ENCODE data around the gene SLIT3. TPM values are rescaled to one million over a fixed set of nuclear protein-coding genes. Genes with fewer than 3 reads are reported as not detected.

Gene SLIT3
- polyA plus RNA-seq, 1 donor = 18.3 TPM

DNA sequence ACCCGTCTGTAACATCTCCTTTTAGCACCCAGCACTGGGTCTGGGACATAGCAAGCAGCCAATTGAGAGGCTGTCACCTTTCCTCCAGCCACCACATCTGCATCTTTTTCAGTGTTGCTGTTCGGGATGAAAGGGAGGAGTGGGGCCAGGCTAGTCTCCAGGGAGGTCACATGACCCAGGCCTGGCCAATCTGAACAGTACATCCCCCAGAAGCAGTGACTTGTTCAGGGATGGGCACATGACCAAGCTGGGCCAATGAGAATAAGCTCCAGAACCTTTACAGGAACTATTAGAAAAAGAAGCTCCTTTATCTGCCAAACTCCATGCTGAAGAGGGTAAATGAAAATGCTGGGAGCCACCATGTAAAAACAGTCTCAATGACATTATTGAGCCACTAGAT, 359.0 kb downstream of the SLIT3 start:
- DNase-seq = no peak
- H3K27me3 ChIP-seq (ENCODE audit: control insufficient read depth, insufficient read depth, low read length) = no peaks in the 10 kb centered on the region
- no CpG with 5 or more reads among the region's 2 CpGs for WGBS (ENCODE audit: insufficient coverage, low lambda C conversion rate)
- no peaks in the 10 kb centered on the region for H3K36me3 ChIP-seq (ENCODE audit: control insufficient read depth, insufficient read depth, low read length)
- no peak overlapping the region for H3K4me3 ChIP-seq (ENCODE audit: low read length)
- H3K4me1 ChIP-seq (ENCODE audit: control insufficient read depth, insufficient read depth, low read length) = no peaks in the 10 kb centered on the region
- no peak overlapping the region for H3K27ac ChIP-seq (ENCODE audit: low read length)
- no peaks in the 10 kb centered on the region for H3K9me3 ChIP-seq (ENCODE audit: control insufficient read depth, low read depth, low read length)

DNA sequence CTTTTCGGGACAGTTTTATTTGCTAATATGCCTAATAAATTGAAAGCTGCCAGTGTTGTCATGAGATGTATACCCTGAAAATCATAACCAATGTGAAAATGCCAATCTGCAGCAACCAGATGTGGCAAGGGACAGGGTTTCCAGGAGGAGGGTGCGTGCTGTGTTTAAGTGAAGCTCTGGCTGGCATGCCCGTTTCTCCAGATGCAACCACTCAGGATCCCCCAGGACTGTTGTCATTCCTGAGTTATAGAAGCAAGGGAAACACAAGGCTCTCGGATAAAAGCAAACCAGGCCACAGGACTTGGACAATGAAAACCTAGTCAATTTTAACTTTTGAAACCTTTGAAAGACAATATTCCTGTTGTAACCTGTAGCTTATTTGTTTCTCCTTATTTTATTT, 360.2 kb downstream of the SLIT3 start:
- WGBS (ENCODE audit: insufficient coverage, low lambda C conversion rate) = 80% methylated on average over 1 of the region's 4 CpGs
- Histone ChIP-seq H3K4me1 (ENCODE audit: control insufficient read depth, insufficient read depth, low read length) (no peaks in the 10 kb centered on the region), H3K27me3 (ENCODE audit: control insufficient read depth, insufficient read depth, low read length) (no peaks in the 10 kb centered on the region), H3K4me3 (ENCODE audit: low read length) (no peak overlapping the region), H3K9me3 (ENCODE audit: control insufficient read depth, low read depth, low read length) (no peaks in the 10 kb centered on the region), H3K36me3 (ENCODE audit: control insufficient read depth, insufficient read depth, low read length) (no peaks in the 10 kb centered on the region), H3K27ac (ENCODE audit: low read length) (no peak overlapping the region)
- DNase-seq = no peak

- Histone ChIP-seq H3K36me3 (ENCODE audit: control insufficient read depth, insufficient read depth, low read length) (no peaks in the 10 kb centered on the region), H3K4me1 (ENCODE audit: control insufficient read depth, insufficient read depth, low read length) (no peaks in the 10 kb centered on the region), H3K27ac (ENCODE audit: low read length) (no peak overlapping the region), H3K9me3 (ENCODE audit: control insufficient read depth, low read depth, low read length) (no peaks in the 10 kb centered on the region), H3K4me3 (ENCODE audit: low read length) (no peak overlapping the region), H3K27me3 (ENCODE audit: control insufficient read depth, insufficient read depth, low read length) (no peaks in the 10 kb centered on the region)
- no peak for DNase-seq
- 45% methylated on average over 4 of the region's 5 CpGs for WGBS (ENCODE audit: insufficient coverage, low lambda C conversion rate)
These were observed 360.9 kb downstream of the SLIT3 start for GRCh38 chr5:168939887-168940544.

DNA sequence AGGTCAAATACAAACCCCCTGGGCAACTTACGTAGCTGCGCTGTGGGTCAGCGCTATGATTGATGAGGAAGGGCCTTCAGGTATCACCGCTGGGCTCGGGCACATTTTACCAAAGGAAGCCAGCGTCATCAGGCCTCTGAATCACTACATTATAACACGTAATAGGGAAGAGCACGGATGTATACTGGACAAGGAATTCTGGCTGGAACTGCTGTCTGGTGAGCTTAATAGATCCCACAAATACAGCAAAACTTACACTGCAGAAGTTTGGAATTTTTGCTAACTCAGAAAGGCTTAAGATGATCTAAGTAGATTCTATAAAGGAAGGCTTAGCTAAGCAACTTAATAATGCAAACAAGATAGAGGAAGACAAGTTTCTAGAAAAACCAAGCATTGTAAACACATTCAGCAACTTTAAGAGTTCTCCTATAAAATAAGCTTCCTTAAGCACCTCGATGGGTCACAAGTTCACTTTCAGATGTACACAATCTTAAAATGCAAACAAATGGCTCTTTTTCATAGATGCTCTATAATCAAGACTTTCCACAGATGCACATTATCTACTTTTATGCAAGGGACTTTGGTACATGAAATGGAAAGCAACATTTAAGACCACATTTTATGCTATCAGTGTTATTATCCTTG, 361.7 kb downstream of the SLIT3 start:
- peak overlapping the region; percentile 47 for H3K27ac ChIP-seq (ENCODE audit: low read length)
- no peak overlapping the region for H3K4me3 ChIP-seq (ENCODE audit: low read length)
- H3K27me3 ChIP-seq (ENCODE audit: control insufficient read depth, insufficient read depth, low read length) = no peaks in the 10 kb centered on the region
- WGBS (ENCODE audit: insufficient coverage, low lambda C conversion rate) = no CpG with 5 or more reads among the region's 9 CpGs
- H3K36me3 ChIP-seq (ENCODE audit: control insufficient read depth, insufficient read depth, low read length) = no peaks in the 10 kb centered on the region
- peak in 1 of 2 donors; percentile 25 for DNase-seq
- no peaks in the 10 kb centered on the region for H3K9me3 ChIP-seq (ENCODE audit: control insufficient read depth, low read depth, low read length)
- no peaks in the 10 kb centered on the region for H3K4me1 ChIP-seq (ENCODE audit: control insufficient read depth, insufficient read depth, low read length)

- no peak overlapping the region for H3K27ac ChIP-seq (ENCODE audit: low read length)
- H3K4me3 ChIP-seq (ENCODE audit: low read length) = no peak overlapping the region
- no peaks in the 10 kb centered on the region for H3K9me3 ChIP-seq (ENCODE audit: control insufficient read depth, low read depth, low read length)
- H3K4me1 ChIP-seq (ENCODE audit: control insufficient read depth, insufficient read depth, low read length) = no peaks in the 10 kb centered on the region
- no CpG with 5 or more reads among the region's 7 CpGs for WGBS (ENCODE audit: insufficient coverage, low lambda C conversion rate)
- no peak for DNase-seq
- H3K36me3 ChIP-seq (ENCODE audit: control insufficient read depth, insufficient read depth, low read length) = no peaks in the 10 kb centered on the region
- H3K27me3 ChIP-seq (ENCODE audit: control insufficient read depth, insufficient read depth, low read length) = peaks cover 2% of the 10 kb centered on the region
These were observed 364.4 kb downstream of the SLIT3 start for GRCh38 chr5:168936511-168936910.

DNA sequence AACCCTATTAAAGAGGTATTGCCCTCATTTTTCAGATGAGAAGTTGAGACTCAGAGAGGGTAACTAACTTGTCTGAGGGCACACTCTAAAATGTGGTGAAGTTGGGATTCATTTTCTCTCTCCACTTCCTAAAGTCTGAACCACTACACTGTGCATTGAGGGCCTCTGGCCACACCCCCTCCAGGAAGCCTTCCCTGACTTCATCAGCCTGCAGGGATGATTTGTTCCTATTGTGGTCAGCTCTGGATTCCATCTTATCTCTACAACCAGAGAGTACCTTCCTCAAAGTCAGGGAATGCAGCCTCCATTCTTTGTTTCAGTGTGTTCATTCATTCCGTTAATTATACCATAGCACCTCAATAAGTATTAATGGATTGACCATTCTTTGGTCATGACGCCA, 365.8 kb downstream of the SLIT3 start:
- no peak for DNase-seq
- Histone ChIP-seq H3K4me1 (ENCODE audit: control insufficient read depth, insufficient read depth, low read length) (no peaks in the 10 kb centered on the region), H3K4me3 (ENCODE audit: low read length) (no peak overlapping the region), H3K27ac (ENCODE audit: low read length) (no peak overlapping the region), H3K27me3 (ENCODE audit: control insufficient read depth, insufficient read depth, low read length) (peaks cover 2% of the 10 kb centered on the region), H3K9me3 (ENCODE audit: control insufficient read depth, low read depth, low read length) (no peaks in the 10 kb centered on the region), H3K36me3 (ENCODE audit: control insufficient read depth, insufficient read depth, low read length) (no peaks in the 10 kb centered on the region)
- no CpG with 5 or more reads among the region's 2 CpGs for WGBS (ENCODE audit: insufficient coverage, low lambda C conversion rate)

DNA sequence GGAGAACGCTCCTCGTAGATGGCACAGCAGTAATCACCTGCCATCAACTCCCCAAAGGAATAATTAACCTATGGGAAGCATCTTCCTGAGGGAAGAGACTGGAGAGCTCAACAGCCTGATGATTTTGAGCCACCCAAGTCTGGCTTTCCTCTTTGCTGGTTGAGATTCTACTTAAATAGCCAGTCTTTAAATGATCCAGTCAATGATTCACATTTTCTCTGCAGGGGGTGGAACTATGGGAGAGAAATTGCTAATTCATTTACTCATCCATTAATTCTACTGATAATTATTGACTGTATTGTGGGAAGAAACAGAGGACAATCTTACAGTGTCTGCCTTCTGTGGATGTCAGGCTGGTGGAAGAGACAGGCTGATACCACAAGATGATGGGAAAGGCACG, 366.8 kb downstream of the SLIT3 start:
- Histone ChIP-seq H3K4me1 (ENCODE audit: control insufficient read depth, insufficient read depth, low read length) (no peaks in the 10 kb centered on the region), H3K27ac (ENCODE audit: low read length) (no peak overlapping the region), H3K27me3 (ENCODE audit: control insufficient read depth, insufficient read depth, low read length) (peaks cover 2% of the 10 kb centered on the region), H3K36me3 (ENCODE audit: control insufficient read depth, insufficient read depth, low read length) (no peaks in the 10 kb centered on the region), H3K9me3 (ENCODE audit: control insufficient read depth, low read depth, low read length) (no peaks in the 10 kb centered on the region), H3K4me3 (ENCODE audit: low read length) (no peak overlapping the region)
- no CpG with 5 or more reads among the region's 3 CpGs for WGBS (ENCODE audit: insufficient coverage, low lambda C conversion rate)
- no peak for DNase-seq

GRCh38 chr5:168932400-168933189, 368.3 kb downstream of the SLIT3 start:
- Histone ChIP-seq H3K9me3 (ENCODE audit: control insufficient read depth, low read depth, low read length) (no peaks in the 10 kb centered on the region), H3K36me3 (ENCODE audit: control insufficient read depth, insufficient read depth, low read length) (no peaks in the 10 kb centered on the region), H3K27ac (ENCODE audit: low read length) (no peak overlapping the region), H3K27me3 (ENCODE audit: control insufficient read depth, insufficient read depth, low read length) (peaks cover 2% of the 10 kb centered on the region), H3K4me1 (ENCODE audit: control insufficient read depth, insufficient read depth, low read length) (no peaks in the 10 kb centered on the region), H3K4me3 (ENCODE audit: low read length) (no peak overlapping the region)
- WGBS (ENCODE audit: insufficient coverage, low lambda C conversion rate) = no CpG with 5 or more reads among the region's 10 CpGs
- no peak for DNase-seq

- WGBS (ENCODE audit: insufficient coverage, low lambda C conversion rate) = no CpG with 5 or more reads among the region's 8 CpGs
- Histone ChIP-seq H3K4me3 (ENCODE audit: low read length) (no peak overlapping the region), H3K4me1 (ENCODE audit: control insufficient read depth, insufficient read depth, low read length) (no peaks in the 10 kb centered on the region), H3K27me3 (ENCODE audit: control insufficient read depth, insufficient read depth, low read length) (peaks cover 2% of the 10 kb centered on the region), H3K36me3 (ENCODE audit: control insufficient read depth, insufficient read depth, low read length) (no peaks in the 10 kb centered on the region), H3K27ac (ENCODE audit: low read length) (no peak overlapping the region), H3K9me3 (ENCODE audit: control insufficient read depth, low read depth, low read length) (no peaks in the 10 kb centered on the region)
- no peak for DNase-seq
These were observed 369.1 kb downstream of the SLIT3 start for GRCh38 chr5:168931638-168932345.

DNA sequence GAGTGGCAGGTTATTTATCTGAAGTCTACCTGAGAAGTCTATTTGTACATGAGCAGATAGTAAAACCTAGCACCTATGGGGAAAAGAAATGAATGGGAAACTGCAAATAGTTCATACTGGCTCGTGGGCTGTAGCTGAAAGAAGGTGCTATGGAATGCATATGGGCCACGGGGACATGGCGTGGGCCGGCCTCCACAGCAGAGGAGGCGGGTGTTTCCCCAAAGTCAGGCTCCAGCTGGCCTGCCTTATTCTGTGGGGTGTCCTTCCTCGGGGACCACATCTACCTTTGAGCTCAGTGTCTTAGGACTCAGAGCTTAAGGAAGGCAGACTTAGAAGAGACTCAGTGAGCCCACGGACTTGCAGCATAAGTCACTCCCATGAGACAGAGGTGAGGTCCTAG, 371.3 kb downstream of the SLIT3 start:
- DNase-seq = no peak
- Histone ChIP-seq H3K36me3 (ENCODE audit: control insufficient read depth, insufficient read depth, low read length) (no peaks in the 10 kb centered on the region), H3K9me3 (ENCODE audit: control insufficient read depth, low read depth, low read length) (no peaks in the 10 kb centered on the region), H3K27ac (ENCODE audit: low read length) (no peak overlapping the region), H3K4me3 (ENCODE audit: low read length) (no peak overlapping the region), H3K4me1 (ENCODE audit: control insufficient read depth, insufficient read depth, low read length) (no peaks in the 10 kb centered on the region), H3K27me3 (ENCODE audit: control insufficient read depth, insufficient read depth, low read length) (peaks cover 2% of the 10 kb centered on the region)
- no CpG with 5 or more reads among the region's 7 CpGs for WGBS (ENCODE audit: insufficient coverage, low lambda C conversion rate)

Data from large intestine (tissue), 3 donors.